Panc1 (cell line): ENCODE results near the gene ICA1.

Source experiments
- SIN3A ChIP-seq: IDR thresholded peaks from 2 replicates; pipeline ENCODE4 v1.6.1; 2012; ENCODE audit warnings: low read depth, mild to moderate bottlenecking, low read length, moderate library complexity, borderline replicate concordance; ENCODE audit not compliant: insufficient read depth
- TF ChIP-seq, protein P1 (sequence below): fragments of 450-650 bp; IDR thresholded peaks from 2 replicates; pipeline ENCODE4 v1.5.1; 2017; ENCODE audit warnings: mild to moderate bottlenecking
- TF ChIP-seq, protein P2 (sequence below), 2 experiments: IDR thresholded peaks; 2 replicates each; pipeline ENCODE4 v1.6.1; 2011 to 2012; ENCODE audit warnings: low read depth in 2 of 2, control low read depth in 1 of 2, low read length in 1 of 2, mild to moderate bottlenecking in 1 of 2, moderate library complexity in 1 of 2; ENCODE audit not compliant: insufficient read depth in 1 of 2

DNA sequence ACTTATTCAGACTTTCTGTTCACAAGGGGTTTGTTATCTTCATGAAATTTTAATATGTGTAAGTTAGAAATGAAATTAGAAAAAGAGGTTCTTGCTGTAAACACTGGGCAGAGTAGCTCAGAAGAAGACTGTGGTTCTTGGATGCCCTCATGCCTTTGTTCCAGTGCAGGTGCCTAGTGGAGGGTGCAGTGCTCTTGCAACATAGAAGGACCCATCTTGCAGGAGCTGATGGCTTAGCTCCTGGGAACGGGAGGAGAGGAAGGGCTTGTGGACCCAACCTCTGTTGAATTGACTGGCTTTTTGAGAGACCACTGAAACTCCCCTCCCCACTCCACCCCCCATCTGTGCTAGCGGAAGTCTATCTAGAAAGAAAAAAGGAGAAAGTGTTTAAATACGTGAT lies 176.5 kb downstream of the ICA1 start:
- TF ChIP-seq, protein P1, sequence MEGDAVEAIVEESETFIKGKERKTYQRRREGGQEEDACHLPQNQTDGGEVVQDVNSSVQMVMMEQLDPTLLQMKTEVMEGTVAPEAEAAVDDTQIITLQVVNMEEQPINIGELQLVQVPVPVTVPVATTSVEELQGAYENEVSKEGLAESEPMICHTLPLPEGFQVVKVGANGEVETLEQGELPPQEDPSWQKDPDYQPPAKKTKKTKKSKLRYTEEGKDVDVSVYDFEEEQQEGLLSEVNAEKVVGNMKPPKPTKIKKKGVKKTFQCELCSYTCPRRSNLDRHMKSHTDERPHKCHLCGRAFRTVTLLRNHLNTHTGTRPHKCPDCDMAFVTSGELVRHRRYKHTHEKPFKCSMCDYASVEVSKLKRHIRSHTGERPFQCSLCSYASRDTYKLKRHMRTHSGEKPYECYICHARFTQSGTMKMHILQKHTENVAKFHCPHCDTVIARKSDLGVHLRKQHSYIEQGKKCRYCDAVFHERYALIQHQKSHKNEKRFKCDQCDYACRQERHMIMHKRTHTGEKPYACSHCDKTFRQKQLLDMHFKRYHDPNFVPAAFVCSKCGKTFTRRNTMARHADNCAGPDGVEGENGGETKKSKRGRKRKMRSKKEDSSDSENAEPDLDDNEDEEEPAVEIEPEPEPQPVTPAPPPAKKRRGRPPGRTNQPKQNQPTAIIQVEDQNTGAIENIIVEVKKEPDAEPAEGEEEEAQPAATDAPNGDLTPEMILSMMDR: no peak
- TF ChIP-seq, protein P2, sequence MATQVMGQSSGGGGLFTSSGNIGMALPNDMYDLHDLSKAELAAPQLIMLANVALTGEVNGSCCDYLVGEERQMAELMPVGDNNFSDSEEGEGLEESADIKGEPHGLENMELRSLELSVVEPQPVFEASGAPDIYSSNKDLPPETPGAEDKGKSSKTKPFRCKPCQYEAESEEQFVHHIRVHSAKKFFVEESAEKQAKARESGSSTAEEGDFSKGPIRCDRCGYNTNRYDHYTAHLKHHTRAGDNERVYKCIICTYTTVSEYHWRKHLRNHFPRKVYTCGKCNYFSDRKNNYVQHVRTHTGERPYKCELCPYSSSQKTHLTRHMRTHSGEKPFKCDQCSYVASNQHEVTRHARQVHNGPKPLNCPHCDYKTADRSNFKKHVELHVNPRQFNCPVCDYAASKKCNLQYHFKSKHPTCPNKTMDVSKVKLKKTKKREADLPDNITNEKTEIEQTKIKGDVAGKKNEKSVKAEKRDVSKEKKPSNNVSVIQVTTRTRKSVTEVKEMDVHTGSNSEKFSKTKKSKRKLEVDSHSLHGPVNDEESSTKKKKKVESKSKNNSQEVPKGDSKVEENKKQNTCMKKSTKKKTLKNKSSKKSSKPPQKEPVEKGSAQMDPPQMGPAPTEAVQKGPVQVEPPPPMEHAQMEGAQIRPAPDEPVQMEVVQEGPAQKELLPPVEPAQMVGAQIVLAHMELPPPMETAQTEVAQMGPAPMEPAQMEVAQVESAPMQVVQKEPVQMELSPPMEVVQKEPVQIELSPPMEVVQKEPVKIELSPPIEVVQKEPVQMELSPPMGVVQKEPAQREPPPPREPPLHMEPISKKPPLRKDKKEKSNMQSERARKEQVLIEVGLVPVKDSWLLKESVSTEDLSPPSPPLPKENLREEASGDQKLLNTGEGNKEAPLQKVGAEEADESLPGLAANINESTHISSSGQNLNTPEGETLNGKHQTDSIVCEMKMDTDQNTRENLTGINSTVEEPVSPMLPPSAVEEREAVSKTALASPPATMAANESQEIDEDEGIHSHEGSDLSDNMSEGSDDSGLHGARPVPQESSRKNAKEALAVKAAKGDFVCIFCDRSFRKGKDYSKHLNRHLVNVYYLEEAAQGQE (IDR thresholded peaks at IDR 0.05; ENCODE audit: insufficient read depth in 1 of 2, low read depth in 2 of 2, low read length in 1 of 2): no peak
- TF ChIP-seq SIN3A: no peak
